GM18520 (cell line): Measurements from ENCODE around the gene TCAIM.

ENCODE experiments used
- ATAC-seq: cut with Tn5 transposase; IDR thresholded peaks from one replicate; pipeline ENCODE4 v1.9.1; 2021; ENCODE audit not compliant: unreplicated experiment

The TCAIM gene

DNA sequence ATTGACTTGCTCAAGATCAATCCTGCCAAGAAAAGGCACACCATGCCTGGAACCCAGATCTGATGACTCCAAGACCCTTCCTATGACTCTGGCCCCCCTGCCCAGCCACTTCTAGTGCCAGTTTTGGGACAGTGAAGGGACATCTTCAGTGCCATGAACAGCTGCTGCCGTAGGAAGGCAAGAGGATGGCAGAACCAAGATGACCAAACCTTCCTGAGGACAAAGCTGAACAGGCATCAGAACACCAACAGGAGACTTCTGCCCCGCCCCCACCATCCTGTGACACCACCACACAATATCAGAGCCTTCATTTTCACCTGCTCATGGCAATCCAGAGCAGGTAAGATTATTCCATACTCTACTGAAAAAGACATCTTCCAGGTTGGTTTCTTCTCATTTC lies 105.9 kb downstream of the TCAIM start:
- ATAC-seq: no peak

- no peak for ATAC-seq
These were observed 106.5 kb downstream of the TCAIM start for GRCh38 chr3:44444896-44445691.

DNA sequence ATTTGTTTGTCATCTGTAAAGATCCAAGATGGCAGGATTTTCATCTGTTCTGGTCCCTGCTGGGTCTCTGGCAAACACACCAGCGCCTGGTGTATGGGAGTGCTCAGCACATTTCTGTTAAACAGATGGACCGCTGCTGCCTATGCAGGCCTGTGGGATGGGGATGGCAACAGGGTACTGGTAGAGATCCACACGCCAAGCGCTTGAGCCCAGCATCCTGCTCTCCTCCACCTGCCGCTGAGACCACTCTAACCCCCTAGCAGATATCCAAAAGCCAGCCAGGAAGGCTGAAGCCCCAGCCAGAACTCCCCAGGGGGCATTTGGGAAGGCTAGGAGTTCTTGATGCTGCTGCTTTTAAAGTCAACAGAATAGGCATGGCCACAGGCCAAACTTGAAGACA lies 107.2 kb downstream of the TCAIM start:
- ATAC-seq: no peak

- no peak for ATAC-seq
These were observed 108.4 kb downstream of the TCAIM start for GRCh38 chr3:44446929-44447328.

DNA sequence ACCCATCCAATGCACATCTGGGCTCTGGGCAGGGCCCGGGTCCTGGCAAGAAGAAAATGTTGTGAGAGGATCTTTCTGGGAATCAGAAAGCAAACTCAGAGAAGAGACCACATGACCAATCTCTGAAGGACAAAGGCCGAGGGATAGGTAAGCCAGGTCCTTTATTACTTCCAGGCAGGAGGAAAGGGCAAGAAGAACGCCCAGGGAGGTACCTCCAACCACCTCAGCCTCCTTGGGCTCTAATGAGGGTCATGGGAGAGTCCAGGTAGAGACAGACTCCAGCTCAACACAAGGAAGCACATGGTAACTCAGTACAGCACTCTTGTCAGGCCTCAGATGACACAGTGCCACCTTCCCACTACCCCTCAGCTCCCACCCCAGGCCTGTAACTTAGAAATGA lies 112.9 kb downstream of the TCAIM start:
- ATAC-seq: no peak

DNA sequence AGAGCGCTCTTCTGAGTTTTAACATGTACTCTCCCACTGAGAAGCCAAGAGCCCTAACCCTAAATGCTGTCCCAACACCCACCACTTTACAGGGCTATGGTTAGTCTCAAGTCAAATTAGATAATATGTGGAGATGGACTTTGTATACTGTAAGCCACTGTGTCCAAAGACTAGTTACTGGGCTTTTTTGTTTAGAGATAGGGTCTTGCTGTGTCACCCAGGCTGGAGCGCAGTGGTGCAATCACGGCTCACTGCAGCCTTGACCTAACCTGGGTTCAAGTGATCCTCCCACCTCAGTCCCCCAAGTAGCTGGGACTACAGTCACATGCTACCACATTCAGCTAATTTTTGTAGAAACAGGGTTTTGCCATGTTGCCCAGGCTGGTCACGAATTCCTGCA lies 115.7 kb downstream of the TCAIM start:
- no peak for ATAC-seq

DNA sequence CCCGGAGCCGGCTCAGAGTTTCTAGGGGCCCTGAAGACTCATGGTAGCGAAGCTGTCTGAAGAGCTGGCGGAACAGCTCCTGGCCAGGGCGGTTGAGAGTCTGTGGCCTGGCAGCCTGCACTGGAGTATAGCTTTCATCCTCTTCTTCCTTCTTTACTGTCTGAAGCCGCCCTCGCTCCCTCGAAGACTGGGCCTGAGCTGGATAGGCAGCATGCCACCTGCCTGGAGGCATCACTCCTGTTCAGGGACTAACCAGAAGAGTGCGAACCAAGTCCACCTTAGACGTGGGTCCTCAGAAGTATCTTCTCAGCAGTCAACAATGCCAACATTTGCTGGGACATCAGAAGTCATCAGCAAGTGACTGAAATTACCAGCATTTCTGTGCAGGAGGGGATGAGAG lies 116.8 kb downstream of the TCAIM start:
- no peak for ATAC-seq
